ENCODE data around the gene SLC24A5. TPM values are rescaled to one million over a fixed set of nuclear protein-coding genes. Genes with fewer than 3 reads are reported as not detected.

Gene SLC24A5
- total and polyA plus RNA-seq, 4 donors = not detected

- Histone ChIP-seq H3K9me3 (ENCODE audit: control insufficient read depth in 4 of 4, low read length in 3 of 4) (peaks cover 0 to 2% (median 0%) of the 10 kb centered on the region in 4 donors), H3K36me3 (ENCODE audit: control insufficient read depth in 4 of 4, insufficient read depth in 3 of 4, low read depth in 1 of 4, low read length in 3 of 4) (no peaks in the 10 kb centered on the region), H3K27ac (ENCODE audit: low read depth in 1 of 2, low read length in 2 of 2) (no peak overlapping the region), H3K4me3 (ENCODE audit: low read depth in 1 of 3, low read length in 3 of 3) (no peak overlapping the region), H3K27me3 (ENCODE audit: control insufficient read depth in 4 of 4, insufficient read depth in 4 of 4, low read length in 3 of 4) (no peaks in the 10 kb centered on the region), H3K4me1 (ENCODE audit: control insufficient read depth in 4 of 4, insufficient read depth in 4 of 4, low read length in 3 of 4) (no peaks in the 10 kb centered on the region), H3K9ac (ENCODE audit: low read depth in 1 of 2, low read length in 2 of 2) (no peak overlapping the region)
- WGBS = 73% methylated on average over 4 of the region's 4 CpGs
- no peak for TF ChIP-seq EGR1 (IDR thresholded peaks at IDR 0.05; ENCODE audit: low read depth in 2 of 2)
- no peak for TF ChIP-seq SP1 (IDR thresholded peaks at IDR 0.05)
- TF ChIP-seq HNF4A (conservative IDR thresholded peaks at IDR 0.05) = no peak
- no peak for TF ChIP-seq ATF3 (IDR thresholded peaks at IDR 0.05)
- no peak for TF ChIP-seq FOXA1 (IDR thresholded peaks at IDR 0.05)
- no peak for TF ChIP-seq RXRA (IDR thresholded peaks at IDR 0.05)
- TF ChIP-seq ZBTB33 (IDR thresholded peaks at IDR 0.05) = no peak
- no peak for TF ChIP-seq MAX (IDR thresholded peaks at IDR 0.05)
- no peak for TF ChIP-seq FOXA2 (IDR thresholded peaks at IDR 0.05)
- no peak for TF ChIP-seq RAD21 (IDR thresholded peaks at IDR 0.05)
- no peak for TF ChIP-seq CTCF (IDR thresholded peaks at IDR 0.05; ENCODE audit: low read depth, low read length, missing input control)
- no peak for DNase-seq (ENCODE audit: low spot score)
Measured at GRCh38 chr15:48073881-48074280, 46.9 kb upstream of the SLC24A5 start.

GRCh38 chr15:48076454-48076853, 44.3 kb upstream of the SLC24A5 start:
- Histone ChIP-seq H3K4me3 (ENCODE audit: low read depth in 1 of 3, low read length in 3 of 3) (no peak overlapping the region), H3K9ac (ENCODE audit: low read depth in 1 of 2, low read length in 2 of 2) (no peak overlapping the region), H3K4me1 (ENCODE audit: control insufficient read depth in 4 of 4, insufficient read depth in 4 of 4, low read length in 3 of 4) (no peaks in the 10 kb centered on the region), H3K27ac (ENCODE audit: low read depth in 1 of 2, low read length in 2 of 2) (no peak overlapping the region), H3K27me3 (ENCODE audit: control insufficient read depth in 4 of 4, insufficient read depth in 4 of 4, low read length in 3 of 4) (peaks cover 0 to 3% (median 0%) of the 10 kb centered on the region in 4 donors), H3K9me3 (ENCODE audit: control insufficient read depth in 4 of 4, low read length in 3 of 4) (peaks cover 0 to 2% (median 0%) of the 10 kb centered on the region in 4 donors), H3K36me3 (ENCODE audit: control insufficient read depth in 4 of 4, insufficient read depth in 3 of 4, low read depth in 1 of 4, low read length in 3 of 4) (no peaks in the 10 kb centered on the region)
- 61% methylated on average over 4 of the region's 4 CpGs for WGBS
- DNase-seq (ENCODE audit: low spot score) = no peak
- TF ChIP-seq RAD21 (IDR thresholded peaks at IDR 0.05) (no peak), EGR1 (IDR thresholded peaks at IDR 0.05; ENCODE audit: low read depth in 2 of 2) (no peak), RXRA (IDR thresholded peaks at IDR 0.05) (no peak), HNF4G (IDR thresholded peaks at IDR 0.05) (no peak), MAX (IDR thresholded peaks at IDR 0.05) (no peak), YY1 (IDR thresholded peaks at IDR 0.05) (no peak), TAF1 (conservative IDR thresholded peaks at IDR 0.05) (no peak), CTCF (IDR thresholded peaks at IDR 0.05; ENCODE audit: low read depth, low read length, missing input control) (no peak), ZBTB33 (IDR thresholded peaks at IDR 0.05) (no peak), REST (IDR thresholded peaks at IDR 0.05) (no peak), FOXA2 (IDR thresholded peaks at IDR 0.05) (no peak), SP1 (IDR thresholded peaks at IDR 0.05) (no peak)

Data from liver (tissue), 9 donors.